ENCODE results near the gene BEND3.

DNA sequence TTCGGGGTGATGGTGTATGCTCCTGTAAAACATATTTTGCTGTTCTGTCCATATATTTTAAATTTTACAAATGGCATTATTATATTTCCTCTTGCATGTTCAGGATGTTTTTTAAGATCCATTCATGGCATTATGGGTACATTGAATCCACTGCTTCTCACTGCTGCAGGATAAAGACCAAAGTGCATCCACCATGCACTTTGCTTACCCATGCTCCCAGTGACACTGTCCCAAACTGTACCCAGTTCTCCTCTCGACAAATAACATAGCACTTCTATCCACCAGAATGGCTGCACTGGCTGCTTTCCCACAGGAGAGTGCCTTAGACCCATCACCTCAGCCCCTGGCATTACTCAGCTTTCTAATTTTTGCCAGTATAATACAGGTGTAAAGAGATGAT is 57.6 kb downstream of the BEND3 start:
- TF ChIP-seq, protein P1, sequence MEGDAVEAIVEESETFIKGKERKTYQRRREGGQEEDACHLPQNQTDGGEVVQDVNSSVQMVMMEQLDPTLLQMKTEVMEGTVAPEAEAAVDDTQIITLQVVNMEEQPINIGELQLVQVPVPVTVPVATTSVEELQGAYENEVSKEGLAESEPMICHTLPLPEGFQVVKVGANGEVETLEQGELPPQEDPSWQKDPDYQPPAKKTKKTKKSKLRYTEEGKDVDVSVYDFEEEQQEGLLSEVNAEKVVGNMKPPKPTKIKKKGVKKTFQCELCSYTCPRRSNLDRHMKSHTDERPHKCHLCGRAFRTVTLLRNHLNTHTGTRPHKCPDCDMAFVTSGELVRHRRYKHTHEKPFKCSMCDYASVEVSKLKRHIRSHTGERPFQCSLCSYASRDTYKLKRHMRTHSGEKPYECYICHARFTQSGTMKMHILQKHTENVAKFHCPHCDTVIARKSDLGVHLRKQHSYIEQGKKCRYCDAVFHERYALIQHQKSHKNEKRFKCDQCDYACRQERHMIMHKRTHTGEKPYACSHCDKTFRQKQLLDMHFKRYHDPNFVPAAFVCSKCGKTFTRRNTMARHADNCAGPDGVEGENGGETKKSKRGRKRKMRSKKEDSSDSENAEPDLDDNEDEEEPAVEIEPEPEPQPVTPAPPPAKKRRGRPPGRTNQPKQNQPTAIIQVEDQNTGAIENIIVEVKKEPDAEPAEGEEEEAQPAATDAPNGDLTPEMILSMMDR (IDR thresholded peaks at IDR 0.05): no peak
- TF ChIP-seq POLR2A (IDR thresholded peaks at IDR 0.05): no peak
